K562 (cell line): Measurements from ENCODE around the gene ARMC6. TPM values are rescaled to one million over a fixed set of nuclear protein-coding genes. Genes with fewer than 3 reads are reported as not detected.

Experiments
- BMI1 ChIP-seq: fragments of 150-350 bp; IDR thresholded peaks from 2 replicates; pipeline ENCODE4 v1.6.1; 2014; ENCODE audit warnings: low read length
- CREB3 ChIP-seq: fragments of 450-650 bp; conservative IDR thresholded peaks from 2 replicates; pipeline ENCODE4 v1.6.1; 2016; ENCODE audit warnings: missing genetic modification characterization, low read depth, mild to moderate bottlenecking, missing compliant biosample characterization, moderate library complexity
- ETV1 ChIP-seq: fragments of 450-650 bp; conservative IDR thresholded peaks from 2 replicates; pipeline ENCODE4 v1.6.1; 2016; ENCODE audit warnings: missing genetic modification characterization, control low read depth, low read depth, missing compliant biosample characterization
- HDAC8 ChIP-seq: fragments of 450-650 bp; IDR thresholded peaks from 2 replicates; pipeline ENCODE4 v1.6.1; 2016; ENCODE audit warnings: mild to moderate bottlenecking, missing genetic modification characterization, moderate library complexity, missing compliant biosample characterization
- HNRNPK ChIP-seq: fragments of 200-400 bp; formaldehyde crosslinking; IDR thresholded peaks from one replicate; pipeline ENCODE4 v1.6.1; 2018; ENCODE audit warnings: mild to moderate bottlenecking, low read depth, low read length; ENCODE audit not compliant: poor library complexity, severe bottlenecking
- IFI16 ChIP-seq: fragments of 250-450 bp; sonication (Bioruptor Pico); IDR thresholded peaks from 2 replicates; pipeline ENCODE4 v2.1.2; 2022; ENCODE audit warnings: mild to moderate bottlenecking, inconsistent platforms
- IRF2 ChIP-seq: sonication (generic); formaldehyde crosslinking; IDR thresholded peaks from 2 replicates; pipeline ENCODE4 v1.8.1; 2022; ENCODE audit warnings: mild to moderate bottlenecking, missing genetic modification reagents
- POLR2A ChIP-seq: fragments of 450-650 bp; conservative IDR thresholded peaks from 2 replicates; pipeline ENCODE4 v1.6.1; 2016
- SP1 ChIP-seq: sonication (generic); formaldehyde crosslinking; IDR thresholded peaks from 2 replicates; pipeline ENCODE4 v1.8.1; 2022; ENCODE audit warnings: mild to moderate bottlenecking, missing genetic modification reagents
- ZBTB12 ChIP-seq: fragments of 250-450 bp; sonication (Bioruptor Pico); IDR thresholded peaks from 2 replicates; pipeline ENCODE4 v1.4.0; 2020
- ZNF282 ChIP-seq: sonication (generic); formaldehyde crosslinking; IDR thresholded peaks from 2 replicates; pipeline ENCODE4 v1.8.1; 2023; ENCODE audit warnings: missing genetic modification reagents
- ZNF707 ChIP-seq: fragments of 250-450 bp; sonication (Bioruptor Pico); conservative IDR thresholded peaks from 2 replicates; pipeline ENCODE4 v1.8.0; 2022; ENCODE audit warnings: inconsistent platforms, mild to moderate bottlenecking, moderate library complexity
- ZSCAN32 ChIP-seq: fragments of 450-650 bp; formaldehyde crosslinking; IDR thresholded peaks from 2 replicates; pipeline ENCODE4 v1.4.0; 2020; ENCODE audit warnings: mild to moderate bottlenecking, moderate library complexity
- polyA plus RNA-seq, 8 experiments: library from polyadenylated mRNA; depleted of rRNA in 4 of 8; stranded (reverse) in 5 of 8; unstranded in 3 of 8; fragments of >200 nt; fragmentation: Nextera tagmentation in 2 of 8; fragmentation: Illumina TruSeq in 1 of 8; extraction: Ambion mirVana in 2 of 8; extraction: Trizol in 1 of 8; gene quantifications; 2 replicates each; pipeline versions ENCODE4 v1.2.1 to v1.2.3, GENCODE V29; 2011 to 2014; ENCODE audit warnings: inconsistent platforms in 1 of 8, missing spikeins in 1 of 8
- total RNA-seq, 7 experiments: library from RNA; depleted of rRNA in 6 of 7; stranded (reverse); fragments of >200 nt in 6 of 7; fragmentation: Illumina TruSeq in 2 of 7; extraction: Trizol in 2 of 7; gene quantifications; 2 replicates each; pipeline versions ENCODE4 v1.2.1 to v1.2.3, GENCODE V29; 2011 to 2021; ENCODE audit warnings: low replicate concordance in 1 of 7
- TF ChIP-seq, protein P1 (sequence below): fragments of 250-450 bp; sonication (Bioruptor Pico); IDR thresholded peaks from 2 replicates; pipeline ENCODE4 v1.8.0; 2022; ENCODE audit warnings: moderate library complexity, mild to moderate bottlenecking, inconsistent platforms
- TF ChIP-seq, protein P2 (sequence below): fragments of 450-650 bp; IDR thresholded peaks from 2 replicates; pipeline ENCODE4 v1.6.1; 2016; ENCODE audit warnings: borderline replicate concordance
- TF ChIP-seq, protein P3 (sequence below): sonication (generic); formaldehyde crosslinking; IDR thresholded peaks from 2 replicates; pipeline ENCODE4 v1.8.0; 2022; ENCODE audit warnings: mild to moderate bottlenecking, missing genetic modification reagents
- TF ChIP-seq, protein P4 (sequence below): fragments of 150-350 bp; IDR thresholded peaks from 2 replicates; pipeline ENCODE4 v1.6.1; 2014; ENCODE audit warnings: low read depth, mild to moderate bottlenecking, low read length, borderline replicate concordance
- TF ChIP-seq, protein P5 (sequence below): fragments of 250-450 bp; sonication (Bioruptor Pico); IDR thresholded peaks from 2 replicates; pipeline ENCODE4 v1.5.0; 2021

ARMC6 gene
- total and polyA plus RNA-seq, 9 of the 15 experiments (the other 6 are each of a cell fraction or from before 2014, with no cell fraction given) = 2.1 to 93.4 (median 63.6) TPM

DNA sequence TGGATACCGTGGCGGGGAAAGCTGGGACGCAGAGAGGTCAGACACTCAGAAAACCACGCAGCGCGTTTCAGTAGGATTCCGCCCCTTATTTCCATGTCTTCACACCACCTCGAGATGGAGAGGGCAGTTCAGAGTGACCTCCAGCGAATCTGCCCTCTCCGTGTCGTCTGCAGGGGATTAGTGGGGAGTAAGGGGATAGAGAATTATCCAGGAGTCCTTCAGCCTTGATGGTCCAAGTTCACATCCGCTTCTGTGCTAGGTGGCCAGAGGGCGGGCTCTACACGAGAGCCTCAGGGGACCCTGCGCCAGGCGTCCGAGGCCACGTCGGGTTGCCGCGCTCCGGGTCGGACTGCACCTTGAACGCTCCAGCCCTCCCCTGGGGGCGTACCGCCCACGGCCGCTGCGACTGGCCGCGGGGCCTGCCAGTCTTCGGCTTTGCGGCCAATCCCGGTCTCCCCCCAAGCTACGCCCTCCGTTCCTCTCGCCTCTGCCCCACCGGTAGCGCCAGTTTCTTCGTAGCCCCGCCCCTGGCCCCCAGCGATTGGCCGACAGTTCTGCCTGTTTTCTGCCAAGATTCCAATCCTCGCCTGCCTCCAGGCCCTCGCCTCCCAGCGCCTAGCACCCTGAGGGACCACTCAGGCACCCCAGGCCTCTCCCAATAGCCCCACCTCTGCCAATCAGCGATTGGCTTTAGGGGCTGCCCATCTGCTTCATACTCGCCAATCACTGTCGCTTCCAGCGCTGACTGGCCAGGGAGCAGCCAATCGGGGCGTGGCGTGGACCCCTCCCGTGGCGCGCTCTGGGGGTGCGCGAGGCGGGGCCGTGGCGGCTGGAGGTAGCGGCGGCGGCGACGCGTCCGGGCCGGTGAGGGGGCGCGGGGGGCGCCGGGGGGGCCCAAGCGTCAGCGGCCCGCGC, 30.0 kb downstream of the ARMC6 start, which contains the start of gene SLC25A42 (continued):
- TF ChIP-seq, protein P1, sequence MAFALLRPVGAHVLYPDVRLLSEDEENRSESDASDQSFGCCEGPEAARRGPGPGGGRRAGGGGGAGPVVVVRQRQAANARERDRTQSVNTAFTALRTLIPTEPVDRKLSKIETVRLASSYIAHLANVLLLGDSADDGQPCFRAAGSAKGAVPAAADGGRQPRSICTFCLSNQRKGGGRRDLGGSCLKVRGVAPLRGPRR (CRISPR knock-in tag) = no peak
- TF ChIP-seq, protein P2, sequence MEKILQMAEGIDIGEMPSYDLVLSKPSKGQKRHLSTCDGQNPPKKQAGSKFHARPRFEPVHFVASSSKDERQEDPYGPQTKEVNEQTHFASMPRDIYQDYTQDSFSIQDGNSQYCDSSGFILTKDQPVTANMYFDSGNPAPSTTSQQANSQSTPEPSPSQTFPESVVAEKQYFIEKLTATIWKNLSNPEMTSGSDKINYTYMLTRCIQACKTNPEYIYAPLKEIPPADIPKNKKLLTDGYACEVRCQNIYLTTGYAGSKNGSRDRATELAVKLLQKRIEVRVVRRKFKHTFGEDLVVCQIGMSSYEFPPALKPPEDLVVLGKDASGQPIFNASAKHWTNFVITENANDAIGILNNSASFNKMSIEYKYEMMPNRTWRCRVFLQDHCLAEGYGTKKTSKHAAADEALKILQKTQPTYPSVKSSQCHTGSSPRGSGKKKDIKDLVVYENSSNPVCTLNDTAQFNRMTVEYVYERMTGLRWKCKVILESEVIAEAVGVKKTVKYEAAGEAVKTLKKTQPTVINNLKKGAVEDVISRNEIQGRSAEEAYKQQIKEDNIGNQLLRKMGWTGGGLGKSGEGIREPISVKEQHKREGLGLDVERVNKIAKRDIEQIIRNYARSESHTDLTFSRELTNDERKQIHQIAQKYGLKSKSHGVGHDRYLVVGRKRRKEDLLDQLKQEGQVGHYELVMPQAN = peak; percentile 39; the same call in 1 of the 2 replicates
- TF ChIP-seq SP1 (CRISPR knock-in tag) = peak; percentile 98
- 0 out of 2 replicates have a peak, but pooled peaks have one; percentile 27 for TF ChIP-seq HDAC8 (tag)
- no peak for TF ChIP-seq ZNF707
- TF ChIP-seq HNRNPK = no peak
- peak; percentile 84 for TF ChIP-seq POLR2A
- TF ChIP-seq ZNF282 (CRISPR knock-in tag) = no peak
- TF ChIP-seq CREB3 (tag) = no peak
- TF ChIP-seq, protein P3, sequence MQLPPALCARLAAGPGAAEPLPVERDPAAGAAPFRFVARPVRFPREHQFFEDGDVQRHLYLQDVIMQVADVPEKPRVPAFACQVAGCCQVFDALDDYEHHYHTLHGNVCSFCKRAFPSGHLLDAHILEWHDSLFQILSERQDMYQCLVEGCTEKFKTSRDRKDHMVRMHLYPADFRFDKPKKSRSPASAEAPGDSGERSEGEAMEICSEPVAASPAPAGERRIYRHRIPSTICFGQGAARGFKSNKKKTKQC (CRISPR knock-in tag) = no peak
- TF ChIP-seq IFI16 (CRISPR knock-in tag) = no peak
- TF ChIP-seq, protein P4, sequence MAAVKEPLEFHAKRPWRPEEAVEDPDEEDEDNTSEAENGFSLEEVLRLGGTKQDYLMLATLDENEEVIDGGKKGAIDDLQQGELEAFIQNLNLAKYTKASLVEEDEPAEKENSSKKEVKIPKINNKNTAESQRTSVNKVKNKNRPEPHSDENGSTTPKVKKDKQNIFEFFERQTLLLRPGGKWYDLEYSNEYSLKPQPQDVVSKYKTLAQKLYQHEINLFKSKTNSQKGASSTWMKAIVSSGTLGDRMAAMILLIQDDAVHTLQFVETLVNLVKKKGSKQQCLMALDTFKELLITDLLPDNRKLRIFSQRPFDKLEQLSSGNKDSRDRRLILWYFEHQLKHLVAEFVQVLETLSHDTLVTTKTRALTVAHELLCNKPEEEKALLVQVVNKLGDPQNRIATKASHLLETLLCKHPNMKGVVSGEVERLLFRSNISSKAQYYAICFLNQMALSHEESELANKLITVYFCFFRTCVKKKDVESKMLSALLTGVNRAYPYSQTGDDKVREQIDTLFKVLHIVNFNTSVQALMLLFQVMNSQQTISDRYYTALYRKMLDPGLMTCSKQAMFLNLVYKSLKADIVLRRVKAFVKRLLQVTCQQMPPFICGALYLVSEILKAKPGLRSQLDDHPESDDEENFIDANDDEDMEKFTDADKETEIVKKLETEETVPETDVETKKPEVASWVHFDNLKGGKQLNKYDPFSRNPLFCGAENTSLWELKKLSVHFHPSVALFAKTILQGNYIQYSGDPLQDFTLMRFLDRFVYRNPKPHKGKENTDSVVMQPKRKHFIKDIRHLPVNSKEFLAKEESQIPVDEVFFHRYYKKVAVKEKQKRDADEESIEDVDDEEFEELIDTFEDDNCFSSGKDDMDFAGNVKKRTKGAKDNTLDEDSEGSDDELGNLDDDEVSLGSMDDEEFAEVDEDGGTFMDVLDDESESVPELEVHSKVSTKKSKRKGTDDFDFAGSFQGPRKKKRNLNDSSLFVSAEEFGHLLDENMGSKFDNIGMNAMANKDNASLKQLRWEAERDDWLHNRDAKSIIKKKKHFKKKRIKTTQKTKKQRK = peak; percentile 96
- no peak for TF ChIP-seq IRF2 (CRISPR knock-in tag)
- no peak for TF ChIP-seq BMI1
- TF ChIP-seq ETV1 (tag) = no peak
- TF ChIP-seq ZBTB12 (CRISPR knock-in tag) = no peak
- no peak for TF ChIP-seq ZSCAN32 (CRISPR knock-in tag)
- TF ChIP-seq, protein P5, sequence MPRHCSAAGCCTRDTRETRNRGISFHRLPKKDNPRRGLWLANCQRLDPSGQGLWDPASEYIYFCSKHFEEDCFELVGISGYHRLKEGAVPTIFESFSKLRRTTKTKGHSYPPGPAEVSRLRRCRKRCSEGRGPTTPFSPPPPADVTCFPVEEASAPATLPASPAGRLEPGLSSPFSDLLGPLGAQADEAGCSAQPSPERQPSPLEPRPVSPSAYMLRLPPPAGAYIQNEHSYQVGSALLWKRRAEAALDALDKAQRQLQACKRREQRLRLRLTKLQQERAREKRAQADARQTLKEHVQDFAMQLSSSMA (CRISPR knock-in tag) = no peak
